GM23338 (cell line): ENCODE measurements around the gene ARHGAP42. TPM values are rescaled to one million over a fixed set of nuclear protein-coding genes. Genes with fewer than 3 reads are reported as not detected.

Experiments used
- ATAC-seq: fragments of 200-7000 bp; cut with Tn5 transposase; 3 replicates; pipeline ENCODE4 v1.9.1; 2020
- DNase-seq: peaks from one replicate; pipeline ENCODE4 v3.0.0-alpha.2; 2015; ENCODE audit warnings: low spot score
- H2AFZ ChIP-seq: fragments of 200-600 bp; sonication (generic); 2 replicates; pipeline ENCODE4 v1.8.0; 2016; ENCODE audit warnings: antibody characterized with exemption, mild to moderate bottlenecking, moderate library complexity
- H3F3A ChIP-seq: fragments of 200-600 bp; sonication (generic); replicated peaks from 2 replicates; pipeline ENCODE4 v1.8.0; 2017; ENCODE audit warnings: antibody characterized with exemption, mixed run types, low read depth
- H3K27ac ChIP-seq: fragments of 200-600 bp; sonication (generic); 2 replicates; pipeline ENCODE4 v1.6.1; 2016; ENCODE audit warnings: low read depth
- H3K27me3 ChIP-seq: fragments of 200-600 bp; sonication (generic); 2 replicates; pipeline ENCODE4 v1.8.0; 2016; ENCODE audit warnings: mild to moderate bottlenecking, mixed run types, moderate library complexity; ENCODE audit not compliant: insufficient read depth
- H3K36me3 ChIP-seq: fragments of 200-600 bp; sonication (generic); 2 replicates; pipeline ENCODE4 v1.8.0; 2016; ENCODE audit warnings: mild to moderate bottlenecking; ENCODE audit not compliant: insufficient read depth
- H3K4me1 ChIP-seq: fragments of 200-600 bp; sonication (generic); 2 replicates; pipeline ENCODE4 v1.8.0; 2016; ENCODE audit warnings: mild to moderate bottlenecking, moderate library complexity; ENCODE audit not compliant: insufficient read depth
- H3K4me2 ChIP-seq: fragments of 200-600 bp; sonication (generic); 2 replicates; pipeline ENCODE4 v1.7.1; 2017; ENCODE audit warnings: mixed run types
- H3K4me3 ChIP-seq: fragments of 200-600 bp; sonication (generic); 2 replicates; pipeline ENCODE4 v1.6.1; 2016; ENCODE audit warnings: mixed run types
- H3K79me2 ChIP-seq: fragments of 200-600 bp; sonication (generic); replicated peaks from 2 replicates; pipeline ENCODE4 v1.8.0; 2017; ENCODE audit warnings: mild to moderate bottlenecking; ENCODE audit not compliant: insufficient read depth
- H3K9me2 ChIP-seq: fragments of 200-600 bp; sonication (generic); 2 replicates; pipeline ENCODE4 v1.8.0; 2017; ENCODE audit not compliant: insufficient read depth
- H4K20me1 ChIP-seq: fragments of 200-600 bp; sonication (generic); replicated peaks from 2 replicates; pipeline ENCODE4 v1.8.0; 2017; ENCODE audit warnings: mild to moderate bottlenecking; ENCODE audit not compliant: insufficient read depth
- H3K27ac Mint-ChIP-seq: 2 replicates; pipeline ENCODE4 v1.8.0; 2020; ENCODE audit warnings: inconsistent platforms, mild to moderate bottlenecking, moderate library complexity, mixed read lengths
- H3K27me3 Mint-ChIP-seq: 3 replicates; pipeline ENCODE4 v1.8.0; 2022; ENCODE audit warnings: low read depth, mild to moderate bottlenecking, moderate library complexity, mixed read lengths, inconsistent platforms; ENCODE audit not compliant: insufficient read depth, poor library complexity
- H3K36me3 Mint-ChIP-seq: 3 replicates; pipeline ENCODE4 v1.8.0; 2021; ENCODE audit warnings: low read depth, mild to moderate bottlenecking, inconsistent platforms, moderate library complexity, mixed read lengths
- H3K4me1 Mint-ChIP-seq: 3 replicates; pipeline ENCODE4 v1.8.0; 2020; ENCODE audit warnings: mild to moderate bottlenecking, inconsistent platforms, mixed read lengths
- H3K4me3 Mint-ChIP-seq: 3 replicates; pipeline ENCODE4 v1.8.0; 2021; ENCODE audit warnings: moderate library complexity, mild to moderate bottlenecking, inconsistent platforms, mixed read lengths
- H3K9me3 Mint-ChIP-seq: 3 replicates; pipeline ENCODE4 v1.8.0; 2020; ENCODE audit warnings: moderate library complexity, mild to moderate bottlenecking, inconsistent platforms, mixed read lengths
- CREB1 ChIP-seq: fragments of 250-450 bp; sonication (Bioruptor Pico); IDR thresholded peaks from 2 replicates; pipeline ENCODE4 v1.5.0; 2020; ENCODE audit warnings: low read depth, mild to moderate bottlenecking, moderate library complexity
- CTCF ChIP-seq, 2 experiments: fragments of 200-600 bp in 1 of 2; sonication (generic) in 1 of 2; conservative IDR thresholded peaks; 2 replicates each; pipeline versions ENCODE4 v1.5.1 to v1.6.1; 2016 to 2017; ENCODE audit warnings: antibody characterized with exemption in 2 of 2, low read depth in 2 of 2, mild to moderate bottlenecking in 2 of 2, moderate library complexity in 1 of 2
- ETS1 ChIP-seq: IDR thresholded peaks from 2 replicates; pipeline ENCODE4 v1.6.1; 2016; ENCODE audit warnings: antibody characterized with exemption
- EZH2 ChIP-seq: fragments of 200-600 bp; sonication (generic); IDR thresholded peaks from one replicate; pipeline ENCODE4 v1.8.0; 2017; ENCODE audit warnings: antibody characterized with exemption, mild to moderate bottlenecking, low read depth; ENCODE audit not compliant: unreplicated experiment
- EZH2phosphoT487 ChIP-seq: fragments of 200-600 bp; sonication (generic); IDR thresholded peaks from one replicate; pipeline ENCODE4 v1.8.1; 2018; ENCODE audit warnings: antibody characterized with exemption; ENCODE audit not compliant: unreplicated experiment
- JUNB ChIP-seq: IDR thresholded peaks from one replicate; pipeline ENCODE4 v1.6.1; 2016; ENCODE audit warnings: antibody characterized with exemption; ENCODE audit not compliant: unreplicated experiment
- NANOG ChIP-seq: IDR thresholded peaks from 2 replicates; pipeline ENCODE4 v1.6.1; 2016; ENCODE audit warnings: antibody characterized with exemption, borderline replicate concordance
- POLR2AphosphoS5 ChIP-seq: IDR thresholded peaks from 2 replicates; pipeline ENCODE4 v1.6.1; 2016; ENCODE audit warnings: antibody characterized with exemption, low read depth
- REST ChIP-seq: IDR thresholded peaks from one replicate; pipeline ENCODE4 v1.6.1; 2018; ENCODE audit warnings: antibody characterized with exemption; ENCODE audit not compliant: unreplicated experiment
- STAT1 ChIP-seq: IDR thresholded peaks from one replicate; pipeline ENCODE4 v1.6.1; 2016; ENCODE audit warnings: antibody characterized with exemption; ENCODE audit not compliant: unreplicated experiment
- ZNF114 ChIP-seq: fragments of 250-450 bp; sonication (Bioruptor Pico); IDR thresholded peaks from 2 replicates; pipeline ENCODE4 v1.5.0; 2020; ENCODE audit warnings: mild to moderate bottlenecking, moderate library complexity
- ZNF331 ChIP-seq: fragments of 250-450 bp; sonication (Bioruptor Pico); IDR thresholded peaks from 2 replicates; pipeline ENCODE4 v1.5.0; 2020; ENCODE audit warnings: low read depth, mild to moderate bottlenecking, moderate library complexity
- ZNF462 ChIP-seq: fragments of 250-450 bp; sonication (Bioruptor Pico); IDR thresholded peaks from 2 replicates; pipeline ENCODE4 v1.5.0; 2020; ENCODE audit warnings: mild to moderate bottlenecking, moderate library complexity
- polyA plus RNA-seq: library from polyadenylated mRNA; unstranded; fragments of >200 nt; fragmentation: Nextera tagmentation; extraction: Ambion mirVana; gene quantifications from 2 replicates; pipeline ENCODE4 v1.2.1, GENCODE V29; 2016
- total RNA-seq: library from RNA; depleted of rRNA; stranded (reverse); fragments of >200 nt; shearing (Covaris generic); gene quantifications from 2 replicates; pipeline ENCODE4 v1.2.3, GENCODE V29; 2014

The ARHGAP42 gene
- total and polyA plus RNA-seq, 2 experiments from 2014 or later, result 23.7 to 35.7 TPM

- no peak for TF ChIP-seq JUNB
- TF ChIP-seq EZH2phosphoT487, result no peak
These were observed 241.3 kb downstream of the ARHGAP42 start (continued) for GRCh38 chr11:100928426-100928825.

GRCh38 chr11:100929377-100929776, 242.3 kb downstream of the ARHGAP42 start:
- no peaks in the 10 kb centered on the region for H3F3A ChIP-seq
- no peaks in the 10 kb centered on the region for H3K36me3 ChIP-seq
- no peaks in the 10 kb centered on the region for H3K27me3 Mint-ChIP-seq
- no peaks in the 10 kb centered on the region for H3K4me1 ChIP-seq
- H3K27ac Mint-ChIP-seq, result no peak overlapping the region
- no peaks in the 10 kb centered on the region for H3K36me3 Mint-ChIP-seq
- no peaks in the 10 kb centered on the region for H3K27me3 ChIP-seq
- ATAC-seq (no peak), DNase-seq (no peak)
- H3K9me3 Mint-ChIP-seq, result no peaks in the 10 kb centered on the region
- TF ChIP-seq STAT1, result no peak
- no peak for TF ChIP-seq EZH2phosphoT487
- no peak for TF ChIP-seq ZNF331 (CRISPR knock-in tag)
- TF ChIP-seq NANOG, result no peak
- no peak for TF ChIP-seq ZNF114 (CRISPR knock-in tag)
- TF ChIP-seq POLR2AphosphoS5, result no peak
- no peak for TF ChIP-seq ETS1
- no peak for TF ChIP-seq CTCF (conservative IDR thresholded peaks at IDR 0.05; ENCODE audit: low read depth in 2 of 2)
- TF ChIP-seq JUNB, result no peak
- no peak for TF ChIP-seq REST
- no peak for TF ChIP-seq EZH2
- TF ChIP-seq ZNF462, result no peak
- TF ChIP-seq CREB1 (CRISPR knock-in tag), result no peak
- no peaks in the 10 kb centered on the region for H3K9me2 ChIP-seq
- H2AFZ ChIP-seq, result no peak overlapping the region
- no peak overlapping the region for H3K27ac ChIP-seq
- H3K4me2 ChIP-seq, result no peak overlapping the region
- no peaks in the 10 kb centered on the region for H4K20me1 ChIP-seq
- H3K4me3 Mint-ChIP-seq, result no peak overlapping the region
- no peak overlapping the region for H3K4me3 ChIP-seq
- H3K79me2 ChIP-seq, result no peaks in the 10 kb centered on the region
- H3K4me1 Mint-ChIP-seq, result peaks cover 7% of the 10 kb centered on the region; the same call in 2 of the 3 replicates
